22Rv1 (cell line): ENCODE data around the gene JUND.

ENCODE experiments used
- H3K27ac ChIP-seq: fragments of 450-650 bp; 2 replicates; pipeline ENCODE4 v1.5.1; 2017
- ZFX ChIP-seq: fragments of 450-650 bp; IDR thresholded peaks from 2 replicates; pipeline ENCODE4 v1.6.1; 2017; ENCODE audit warnings: antibody characterized with exemption, borderline replicate concordance
- TF ChIP-seq, protein P1 (sequence below): fragments of 450-650 bp; IDR thresholded peaks from 2 replicates; pipeline ENCODE4 v1.5.1; 2017; ENCODE audit warnings: mild to moderate bottlenecking

The JUND gene

DNA sequence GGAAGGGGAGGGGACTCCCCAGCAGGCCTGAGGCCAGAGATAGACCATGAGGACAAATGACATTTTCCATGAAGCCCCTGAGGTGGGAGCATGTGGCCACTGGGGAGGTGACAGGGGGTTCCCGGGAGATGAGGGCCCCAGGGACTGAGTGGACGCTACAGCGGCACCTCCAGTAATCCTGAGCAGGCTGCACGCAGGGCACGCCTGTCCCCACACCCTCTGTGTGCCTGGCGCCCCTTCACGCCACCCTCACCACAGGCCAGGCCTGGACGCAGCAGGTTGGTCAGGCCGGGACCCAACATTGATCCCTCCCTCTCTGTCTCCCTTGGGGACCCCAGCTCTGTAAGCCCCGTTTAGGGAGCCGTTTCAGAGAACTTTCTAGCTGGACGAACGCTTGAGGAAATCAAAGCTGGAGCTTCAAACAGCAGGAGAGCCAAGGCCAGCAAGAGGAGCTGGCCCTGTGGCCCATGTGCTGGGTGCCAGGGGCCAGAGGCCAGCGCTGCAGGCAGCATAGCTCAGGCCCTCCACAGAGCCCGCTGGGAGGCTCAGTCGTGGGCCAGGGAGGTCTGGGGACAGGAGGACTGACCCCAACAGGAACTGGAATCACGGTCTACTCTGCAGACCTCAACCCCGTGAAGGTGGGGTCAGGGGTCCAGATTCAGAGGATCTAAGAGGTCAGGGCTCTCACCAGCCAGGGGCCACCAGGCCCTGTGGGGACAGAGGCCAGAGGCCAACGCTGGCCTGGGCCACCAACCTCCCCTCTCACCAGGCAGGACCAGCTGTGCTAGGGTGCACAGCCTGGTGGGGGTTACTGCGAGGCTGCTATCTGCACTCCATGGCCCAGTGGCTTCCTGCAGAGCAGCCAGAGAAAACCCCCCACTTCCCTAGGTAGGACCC, 26.9 kb upstream of the JUND start:
- no peak for TF ChIP-seq ZFX
- TF ChIP-seq, protein P1, sequence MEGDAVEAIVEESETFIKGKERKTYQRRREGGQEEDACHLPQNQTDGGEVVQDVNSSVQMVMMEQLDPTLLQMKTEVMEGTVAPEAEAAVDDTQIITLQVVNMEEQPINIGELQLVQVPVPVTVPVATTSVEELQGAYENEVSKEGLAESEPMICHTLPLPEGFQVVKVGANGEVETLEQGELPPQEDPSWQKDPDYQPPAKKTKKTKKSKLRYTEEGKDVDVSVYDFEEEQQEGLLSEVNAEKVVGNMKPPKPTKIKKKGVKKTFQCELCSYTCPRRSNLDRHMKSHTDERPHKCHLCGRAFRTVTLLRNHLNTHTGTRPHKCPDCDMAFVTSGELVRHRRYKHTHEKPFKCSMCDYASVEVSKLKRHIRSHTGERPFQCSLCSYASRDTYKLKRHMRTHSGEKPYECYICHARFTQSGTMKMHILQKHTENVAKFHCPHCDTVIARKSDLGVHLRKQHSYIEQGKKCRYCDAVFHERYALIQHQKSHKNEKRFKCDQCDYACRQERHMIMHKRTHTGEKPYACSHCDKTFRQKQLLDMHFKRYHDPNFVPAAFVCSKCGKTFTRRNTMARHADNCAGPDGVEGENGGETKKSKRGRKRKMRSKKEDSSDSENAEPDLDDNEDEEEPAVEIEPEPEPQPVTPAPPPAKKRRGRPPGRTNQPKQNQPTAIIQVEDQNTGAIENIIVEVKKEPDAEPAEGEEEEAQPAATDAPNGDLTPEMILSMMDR: no peak
- H3K27ac ChIP-seq: no peak overlapping the region

DNA sequence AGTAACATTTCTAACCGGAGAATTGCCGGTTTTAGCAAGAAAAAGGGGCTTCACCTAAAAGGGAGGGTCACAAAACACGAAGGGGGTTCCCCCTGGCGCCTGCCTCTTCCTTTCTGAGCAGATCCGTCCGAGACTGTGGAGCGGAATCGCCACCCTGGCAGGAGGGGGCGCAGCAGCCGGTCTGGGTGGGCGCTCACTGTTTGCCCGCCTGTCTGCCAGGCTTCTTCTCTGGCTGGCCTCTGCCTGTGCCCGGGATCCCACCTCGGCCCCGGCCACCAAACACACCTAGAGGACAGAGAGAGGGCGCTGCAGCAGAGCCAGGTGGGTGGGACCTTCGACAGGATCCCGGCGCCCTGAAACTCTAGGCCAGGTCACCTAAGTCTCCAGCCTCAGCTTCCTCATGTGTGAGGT, 25.9 kb upstream of the JUND start:
- H3K27ac ChIP-seq: no peak overlapping the region

DNA sequence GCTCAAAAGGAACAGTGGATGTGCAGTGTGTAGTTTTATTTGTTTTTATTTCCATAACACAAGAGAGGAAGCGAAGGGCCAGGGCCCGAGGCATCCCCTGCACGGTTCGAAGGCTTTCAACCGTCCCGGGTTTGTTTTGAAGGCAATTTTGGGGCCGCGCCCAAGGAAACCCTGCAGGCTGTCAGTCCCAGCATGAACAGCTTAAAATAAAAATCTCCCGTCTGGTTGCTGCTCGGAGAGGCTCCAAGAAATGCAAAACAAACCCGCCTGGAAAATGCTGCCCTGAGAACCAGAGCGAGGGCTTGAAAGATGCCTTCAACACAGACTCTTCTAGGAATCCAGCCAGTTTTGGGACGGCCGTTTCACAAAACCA, 25.5 kb upstream of the JUND start:
- TF ChIP-seq ZFX: no peak
- TF ChIP-seq, protein P1: no peak
- H3K27ac ChIP-seq: no peak overlapping the region

More for the DNA sequence above, 25.9 kb upstream of the JUND start:
- TF ChIP-seq ZFX: no peak
- TF ChIP-seq, protein P1: no peak

DNA sequence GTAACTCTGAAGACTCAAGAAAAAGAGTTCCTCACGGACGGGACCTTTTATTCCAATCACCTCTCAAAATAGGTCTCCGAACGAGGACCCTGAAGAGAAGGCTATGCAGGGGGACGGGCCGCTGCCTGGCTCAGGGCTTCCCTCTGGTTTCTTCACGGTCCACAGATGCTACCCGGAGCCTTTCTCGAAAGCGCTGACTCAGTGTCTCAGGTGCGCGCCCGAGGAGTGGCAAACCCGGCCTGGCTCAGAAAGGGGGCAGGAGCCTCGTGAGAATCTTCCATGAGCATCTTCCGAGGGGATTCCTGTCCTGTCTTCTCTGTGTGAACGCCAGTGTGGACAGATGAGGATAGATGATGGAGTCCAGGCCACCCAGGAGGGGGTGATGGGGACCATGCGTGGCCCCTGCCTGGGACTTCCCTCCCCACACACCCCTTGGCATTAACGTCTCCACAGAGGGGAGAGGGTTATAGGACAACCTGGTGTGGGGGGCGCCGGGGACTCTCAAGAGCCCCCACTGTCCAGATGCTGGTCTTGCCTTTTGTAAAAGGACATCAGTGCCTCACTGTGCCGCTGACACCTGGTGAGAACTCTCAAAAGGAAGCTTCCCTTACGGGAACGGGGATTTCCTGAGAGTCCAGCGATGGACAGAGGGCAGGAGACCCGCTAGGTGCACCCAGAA, 24.9 kb upstream of the JUND start:
- TF ChIP-seq, protein P1: no peak
- no peak for TF ChIP-seq ZFX
- H3K27ac ChIP-seq: 0 out of 2 replicates have a peak overlapping the region, but pooled peaks have one; percentile 15

DNA sequence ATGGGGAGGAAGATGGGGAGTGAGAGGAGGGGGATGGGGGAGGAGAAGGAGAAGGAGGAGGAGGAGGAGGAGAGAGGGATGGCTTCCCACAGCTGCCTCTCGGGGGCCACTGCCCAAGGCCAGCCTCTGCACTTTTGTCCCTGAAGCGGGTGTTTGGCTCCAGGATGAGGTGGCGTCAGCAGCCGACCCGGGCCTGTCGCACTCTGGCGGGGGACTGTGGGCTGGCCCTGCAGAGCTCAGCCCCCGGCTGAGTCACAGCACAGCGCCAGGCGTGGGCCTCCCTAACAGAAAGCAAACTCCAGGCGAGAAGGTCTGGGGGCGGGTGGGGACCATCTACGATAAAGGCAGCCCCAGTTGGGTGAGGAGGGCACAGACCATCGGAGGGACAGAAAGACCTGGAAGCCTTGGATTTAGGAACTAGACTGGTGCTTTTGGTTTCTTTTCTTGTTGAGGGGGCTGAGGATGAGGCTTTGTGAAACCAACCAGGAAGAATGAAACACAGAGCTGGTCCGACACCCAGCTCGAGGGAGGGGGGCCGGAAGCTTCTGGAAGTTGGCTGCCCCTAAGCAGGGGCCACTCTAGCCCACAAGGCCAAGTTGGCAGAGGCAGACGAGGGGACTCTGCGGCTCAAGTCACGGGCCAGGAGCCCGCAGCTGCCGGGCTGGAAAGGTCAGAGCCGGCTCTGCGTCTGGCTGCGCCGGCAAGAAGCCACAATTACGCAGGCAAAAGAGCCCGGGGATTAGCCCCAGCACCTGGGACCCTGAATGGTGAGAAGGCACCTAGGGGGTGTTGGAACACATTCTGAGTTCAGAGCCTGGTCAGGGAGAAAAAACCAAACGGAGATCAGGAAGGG, 23.3 kb upstream of the JUND start:
- TF ChIP-seq, protein P1: no peak
- no peak for TF ChIP-seq ZFX
- H3K27ac ChIP-seq: 0 out of 2 replicates have a peak overlapping the region, but pooled peaks have one; percentile 4

DNA sequence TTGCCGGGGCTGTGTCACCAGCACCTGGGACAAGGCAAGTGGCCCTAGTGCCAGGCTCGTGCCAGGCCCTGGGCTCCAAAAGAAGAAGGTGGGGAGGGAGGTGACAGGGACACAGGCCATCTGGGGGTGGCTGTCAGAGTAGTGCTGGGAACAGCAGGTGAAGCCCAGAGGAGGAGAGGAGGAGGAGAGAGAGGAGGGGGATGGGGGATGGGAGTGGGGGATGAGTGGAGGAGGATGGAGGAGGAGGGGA, 22.7 kb upstream of the JUND start:
- no peak overlapping the region for H3K27ac ChIP-seq
- TF ChIP-seq, protein P1: no peak
- TF ChIP-seq ZFX: no peak
